GM18867 (cell line): Measurements from ENCODE around the gene SCGB1C1.
A peak's percentile ranks its signal among the peaks of the same experiment; 100 is the strongest.

ENCODE experiments used
- ATAC-seq: cut with Tn5 transposase; IDR thresholded peaks from one replicate; pipeline ENCODE4 v1.9.1; 2021; ENCODE audit warnings: mild to moderate bottlenecking, moderate library complexity; ENCODE audit not compliant: unreplicated experiment

The SCGB1C1 gene

DNA sequence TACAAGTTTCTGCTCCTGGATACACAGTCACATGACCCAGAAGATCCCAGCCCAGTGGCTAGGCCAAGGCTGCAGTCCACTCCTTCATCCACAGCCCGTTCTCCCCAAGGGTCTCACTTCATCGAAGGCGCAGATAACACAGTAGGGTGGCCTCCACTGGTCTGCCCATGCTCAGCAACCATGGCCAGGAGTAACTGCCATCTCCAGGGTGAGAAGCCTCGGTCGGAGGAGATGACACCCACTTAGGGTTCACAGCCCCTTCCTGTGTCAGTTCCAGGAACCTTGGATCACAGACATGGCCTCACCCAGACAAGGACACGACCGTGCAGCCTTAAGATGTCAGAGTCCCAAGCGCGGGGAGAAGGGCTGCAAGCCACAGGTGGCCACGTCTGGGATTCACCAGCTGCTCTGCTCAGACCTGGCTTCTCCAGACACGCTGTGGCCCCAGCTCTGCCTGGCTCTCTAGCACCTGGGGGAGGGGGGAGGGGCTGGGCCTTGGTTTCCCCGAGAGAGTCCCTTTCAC lies 11.8 kb downstream of the SCGB1C1 start:
- ATAC-seq, result no peak

DNA sequence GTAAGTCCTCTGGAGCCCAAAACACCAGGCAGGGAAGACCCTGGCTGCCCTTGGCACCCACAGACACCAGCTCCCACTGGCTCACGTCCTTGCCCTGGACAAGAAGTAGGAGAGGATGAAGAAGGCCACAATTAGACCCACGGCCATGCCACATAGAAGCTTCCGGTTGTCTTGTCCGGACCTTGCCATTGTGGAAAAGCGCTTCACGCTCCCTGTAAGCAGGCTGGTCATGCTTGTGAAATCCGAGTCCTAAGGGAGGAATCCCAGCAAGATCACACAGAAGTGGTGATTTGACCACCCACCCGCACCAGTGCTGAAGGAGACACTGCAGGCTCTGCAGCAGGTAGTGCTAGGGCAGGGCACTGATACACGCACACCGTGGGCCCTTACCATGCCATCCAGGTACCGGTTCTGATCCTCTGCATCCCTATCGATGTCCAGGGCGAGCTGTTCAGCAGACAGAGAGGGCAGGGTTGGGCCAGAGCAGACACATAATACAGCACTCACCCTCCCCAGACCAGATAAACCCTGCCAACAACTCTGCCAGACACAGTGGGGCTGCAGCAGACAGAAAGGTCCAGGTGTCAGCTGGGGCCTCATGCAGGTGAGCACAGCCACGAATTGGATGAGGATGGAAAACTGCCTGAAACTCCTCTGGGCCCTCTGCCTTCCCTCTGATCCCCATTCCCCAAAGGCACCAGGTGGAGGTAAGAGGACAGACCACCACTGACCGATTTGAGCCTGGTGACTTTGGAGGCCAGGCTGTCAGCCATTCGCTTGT lies 12.5 kb downstream of the SCGB1C1 start:
- ATAC-seq, result no peak

DNA sequence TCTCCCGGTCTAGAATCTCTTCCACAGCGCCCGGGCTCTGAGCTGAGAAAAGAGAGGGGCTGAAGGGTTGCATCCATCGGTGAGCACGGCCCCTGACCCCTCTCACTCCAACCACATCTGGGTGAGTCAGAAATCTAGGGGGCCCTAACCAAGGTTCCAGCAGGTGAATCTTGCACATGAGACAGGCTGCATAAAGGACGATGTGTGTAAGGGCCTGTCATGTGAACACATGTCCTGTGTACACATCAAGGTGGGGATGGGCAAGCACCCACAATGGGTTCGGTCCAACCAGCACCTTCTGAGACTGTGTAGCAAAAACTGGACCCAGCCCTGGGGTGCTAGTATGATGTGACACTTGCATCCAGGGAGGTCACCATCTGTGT lies 13.1 kb downstream of the SCGB1C1 start:
- ATAC-seq, result no peak

DNA sequence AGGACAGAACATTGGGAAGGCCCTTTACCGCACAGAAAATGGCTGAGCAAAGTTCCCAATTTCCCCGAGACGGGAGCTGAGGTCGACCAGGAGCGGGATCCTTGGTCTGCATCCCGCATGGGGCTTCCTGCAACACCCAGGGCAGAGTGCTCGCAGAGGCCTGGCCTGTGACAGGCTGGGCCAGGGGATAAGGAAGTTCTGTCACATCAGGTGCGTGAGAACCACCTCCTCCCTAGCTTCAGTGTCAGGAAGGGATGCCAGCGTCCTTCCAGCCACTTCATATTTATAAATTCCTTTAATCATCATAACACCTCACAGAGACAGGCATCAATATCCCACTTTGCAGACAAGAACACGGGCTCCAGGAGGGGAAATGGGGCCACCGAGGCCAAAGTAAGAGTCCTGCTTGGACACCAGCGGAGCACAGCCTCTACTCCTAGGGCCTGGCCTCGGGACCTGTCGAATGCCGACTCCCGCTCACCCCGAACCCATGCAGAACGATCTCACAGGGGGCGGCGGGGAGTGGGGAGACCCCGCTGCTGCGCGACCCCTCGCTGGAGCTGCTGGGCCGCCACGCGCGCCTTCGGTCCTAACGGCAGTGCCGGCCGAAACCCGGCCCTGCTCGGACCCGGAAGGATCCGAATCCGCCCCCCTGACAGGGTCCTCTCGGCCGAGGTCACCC lies 13.8 kb downstream of the SCGB1C1 start:
- no peak for ATAC-seq

DNA sequence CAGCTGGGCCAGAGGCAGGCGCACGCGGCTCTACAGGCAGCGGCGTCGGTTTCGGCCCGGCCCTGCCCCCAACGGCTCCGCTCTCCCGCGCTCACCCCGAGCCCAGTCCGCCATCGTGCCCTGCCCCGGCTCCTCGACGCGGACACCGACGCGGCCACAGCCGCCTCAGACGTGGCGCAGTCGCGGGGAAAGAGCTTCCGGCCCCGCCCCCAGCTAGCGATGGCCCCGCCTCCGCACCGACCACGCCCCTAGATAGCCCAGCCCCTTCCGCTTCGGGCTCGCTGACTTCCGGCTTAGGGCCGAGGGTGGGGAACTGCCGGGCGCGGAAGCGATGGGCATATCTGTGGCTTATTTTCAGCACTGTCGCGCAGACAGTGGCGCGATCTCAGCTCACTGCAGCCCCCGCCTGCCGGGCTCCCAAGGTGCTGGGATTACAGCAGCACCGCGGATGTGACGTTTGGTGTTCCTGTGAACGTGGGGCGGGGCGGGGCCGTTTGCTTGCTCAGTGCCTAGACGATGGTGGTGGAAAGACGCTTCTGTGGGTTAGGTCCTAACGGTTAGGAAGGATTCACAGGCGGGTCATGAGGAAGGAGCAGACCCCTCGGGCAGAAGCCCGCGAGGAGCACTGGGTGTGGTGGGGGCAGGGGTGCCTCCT lies 14.5 kb downstream of the SCGB1C1 start, which contains the start of the genes BET1L and RIC8A:
TSS of gene BET1L (minus strand) at position 192 of the 655 bp plus-strand sequence. CDS start at position 114, 78 bp downstream.
TSS of gene RIC8A (plus strand) at position 501 of the 655 bp plus-strand sequence. CDS start 1,147 bp downstream, outside the sequence.
- ATAC-seq, result peak; percentile 81

DNA sequence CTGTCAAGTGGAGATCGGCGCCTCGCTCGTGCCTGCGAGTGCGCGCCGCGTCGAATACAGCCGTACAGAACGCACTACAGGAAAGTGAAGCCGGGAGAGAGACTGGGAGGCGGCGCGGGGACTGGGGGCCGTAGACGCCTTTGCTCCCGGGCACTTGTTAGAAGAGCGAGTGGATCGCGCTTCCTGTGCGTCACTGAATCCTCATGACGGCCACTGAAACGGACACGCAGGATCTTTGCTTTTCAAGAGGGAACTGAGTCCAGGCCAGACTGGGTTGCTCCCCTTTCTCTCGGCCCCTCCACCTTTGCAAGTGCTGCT lies 14.9 kb downstream of the SCGB1C1 start:
- ATAC-seq, result no peak

DNA sequence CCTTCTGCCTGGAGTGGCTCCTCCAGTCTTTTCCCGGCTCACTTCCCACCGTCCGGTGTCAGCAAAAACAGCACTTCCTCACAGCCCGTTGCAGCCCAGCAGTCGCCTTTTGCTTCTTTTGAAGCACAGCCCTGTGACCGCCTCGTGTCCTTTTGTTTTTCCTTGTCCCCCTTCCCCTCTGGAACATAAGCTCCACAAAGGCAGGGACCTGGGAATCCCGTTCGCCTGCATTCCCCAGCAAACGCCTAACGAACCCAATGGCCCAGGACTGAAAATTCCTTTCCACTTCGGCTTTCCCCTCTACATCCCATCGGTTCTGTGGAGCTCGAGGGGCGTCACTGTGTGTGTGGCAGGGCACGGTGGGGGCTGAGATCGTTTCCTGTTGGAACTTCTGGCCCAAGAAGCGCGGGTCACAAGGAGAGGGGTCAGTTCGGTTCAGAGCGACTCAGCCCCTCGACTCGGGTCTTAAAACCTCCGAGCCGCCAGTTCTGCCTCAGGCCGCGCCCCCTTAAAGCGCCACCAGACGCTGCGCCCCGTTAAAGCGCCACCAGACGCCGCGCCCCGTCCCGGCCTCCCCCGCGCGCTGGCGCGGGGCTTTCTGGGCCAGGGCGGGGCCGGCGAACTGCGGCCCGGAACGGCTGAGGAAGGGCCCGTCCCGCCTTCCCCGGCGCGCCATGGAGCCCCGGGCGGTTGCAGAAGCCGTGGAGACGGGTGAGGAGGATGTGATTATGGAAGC lies 15.5 kb downstream of the SCGB1C1 start:
- peak; percentile 34 for ATAC-seq

DNA sequence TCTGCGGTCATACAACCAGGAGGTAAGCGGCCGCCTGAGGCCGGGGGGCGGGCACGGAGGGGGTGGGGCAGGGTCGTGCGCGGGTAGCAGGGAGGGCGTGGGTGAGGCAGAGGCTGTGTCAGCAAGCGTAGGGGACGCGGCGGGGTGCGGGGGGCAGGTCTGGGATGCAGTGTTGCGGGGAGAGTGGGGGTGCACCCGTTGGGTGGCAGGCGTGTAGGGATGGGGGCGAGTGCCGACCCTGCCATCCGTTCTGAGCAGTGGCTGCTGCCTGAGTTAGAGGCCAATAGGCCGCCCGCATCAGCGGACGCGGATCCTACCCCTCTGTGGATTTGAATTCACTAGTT lies 16.0 kb downstream of the SCGB1C1 start:
- no peak for ATAC-seq

DNA sequence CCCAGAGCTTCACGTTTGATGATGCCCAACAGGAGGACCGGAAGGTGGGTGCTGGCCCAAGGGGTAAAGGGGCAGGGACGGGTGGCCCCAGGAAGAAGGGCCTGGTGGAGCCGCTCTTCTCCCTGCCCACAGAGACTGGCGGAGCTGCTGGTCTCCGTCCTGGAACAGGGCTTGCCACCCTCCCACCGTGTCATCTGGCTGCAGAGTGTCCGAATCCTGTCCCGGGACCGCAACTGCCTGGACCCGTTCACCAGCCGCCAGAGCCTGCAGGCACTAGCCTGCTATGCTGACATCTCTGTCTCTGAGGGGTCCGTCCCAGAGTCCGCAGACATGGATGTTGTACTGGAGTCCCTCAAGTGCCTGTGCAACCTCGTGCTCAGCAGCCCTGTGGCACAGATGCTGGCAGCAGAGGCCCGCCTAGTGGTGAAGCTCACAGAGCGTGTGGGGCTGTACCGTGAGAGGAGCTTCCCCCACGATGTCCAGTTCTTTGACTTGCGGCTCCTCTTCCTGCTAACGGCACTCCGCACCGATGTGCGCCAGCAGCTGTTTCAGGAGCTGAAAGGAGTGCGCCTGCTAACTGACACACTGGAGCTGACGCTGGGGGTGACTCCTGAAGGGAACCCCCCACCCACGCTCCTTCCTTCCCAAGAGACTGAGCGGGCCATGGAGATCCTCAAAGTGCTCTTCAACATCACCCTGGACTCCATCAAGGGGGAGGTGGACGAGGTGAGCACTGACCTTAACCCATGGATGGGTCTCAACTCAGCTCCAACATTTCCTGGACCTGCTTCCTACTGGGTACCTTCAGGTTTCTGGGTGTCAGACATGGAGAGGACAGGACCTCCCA lies 16.6 kb downstream of the SCGB1C1 start:
- no peak for ATAC-seq

DNA sequence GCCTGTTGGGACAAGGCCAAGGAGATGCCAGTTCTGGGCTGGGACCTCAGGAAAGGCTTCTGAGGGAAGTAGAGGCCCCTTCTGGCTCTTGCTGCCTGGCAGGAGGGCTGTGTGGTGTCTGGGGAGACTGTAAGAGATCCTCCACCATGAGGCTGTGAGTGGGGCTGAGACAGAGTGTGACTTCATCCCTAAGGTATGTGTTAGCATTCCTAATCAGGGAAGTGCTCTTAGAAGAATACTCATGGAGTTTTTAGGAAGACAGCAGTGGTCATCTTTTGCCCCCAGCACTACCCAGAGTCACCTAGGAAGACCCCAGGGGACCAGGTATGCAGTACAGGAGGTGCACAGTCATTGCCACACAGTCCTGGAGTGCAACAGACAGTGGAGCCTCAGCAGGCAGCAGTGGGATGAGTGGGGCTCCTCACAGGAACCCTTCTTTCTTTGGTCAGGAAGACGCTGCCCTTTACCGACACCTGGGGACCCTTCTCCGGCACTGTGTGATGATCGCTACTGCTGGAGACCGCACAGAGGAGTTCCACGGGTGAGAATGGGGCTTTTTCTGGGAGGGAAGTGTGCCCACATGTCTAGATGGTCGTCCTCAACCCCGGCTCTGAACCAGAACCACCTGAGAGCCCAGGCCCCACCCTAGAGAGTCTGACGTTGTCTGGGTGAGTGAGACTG lies 17.4 kb downstream of the SCGB1C1 start:
- no peak for ATAC-seq

DNA sequence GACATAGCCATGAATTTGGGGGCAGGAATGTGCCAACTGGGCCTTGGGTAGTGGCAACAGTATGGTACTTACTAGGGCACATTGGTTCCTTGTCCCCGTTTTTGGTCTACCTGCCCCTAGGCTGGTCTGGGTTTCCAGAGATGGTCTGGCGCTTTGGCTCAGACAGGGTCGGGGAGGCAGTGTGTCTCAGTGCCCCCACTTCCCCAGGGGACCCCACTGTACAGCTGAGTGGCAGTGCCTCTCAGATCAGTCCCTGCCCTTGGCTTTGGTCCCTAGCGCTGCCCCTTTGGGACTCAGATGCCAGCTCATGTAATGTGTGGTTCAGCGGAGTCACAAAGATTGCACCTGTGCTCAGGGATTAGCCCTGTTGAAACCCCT lies 17.9 kb downstream of the SCGB1C1 start:
- ATAC-seq, result no peak

DNA sequence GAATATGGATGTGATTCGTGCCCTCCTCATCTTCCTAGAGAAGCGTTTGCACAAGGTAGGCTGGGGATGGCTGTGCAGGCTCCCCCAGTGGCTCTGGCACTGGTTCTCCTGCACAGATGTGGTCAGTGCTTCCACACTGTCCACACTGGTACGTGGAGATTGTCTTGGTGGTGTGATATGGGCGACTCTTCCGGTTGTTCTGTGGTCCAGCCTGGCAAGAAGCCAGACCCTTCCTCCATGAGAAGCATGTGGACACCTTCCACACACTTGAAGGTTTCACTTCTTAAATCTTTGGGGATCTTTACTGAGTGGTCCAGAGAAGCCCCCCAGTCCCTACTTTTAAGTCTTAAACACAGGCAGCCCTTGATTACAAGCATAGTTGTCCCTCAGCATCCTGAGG lies 18.4 kb downstream of the SCGB1C1 start:
- no peak for ATAC-seq

DNA sequence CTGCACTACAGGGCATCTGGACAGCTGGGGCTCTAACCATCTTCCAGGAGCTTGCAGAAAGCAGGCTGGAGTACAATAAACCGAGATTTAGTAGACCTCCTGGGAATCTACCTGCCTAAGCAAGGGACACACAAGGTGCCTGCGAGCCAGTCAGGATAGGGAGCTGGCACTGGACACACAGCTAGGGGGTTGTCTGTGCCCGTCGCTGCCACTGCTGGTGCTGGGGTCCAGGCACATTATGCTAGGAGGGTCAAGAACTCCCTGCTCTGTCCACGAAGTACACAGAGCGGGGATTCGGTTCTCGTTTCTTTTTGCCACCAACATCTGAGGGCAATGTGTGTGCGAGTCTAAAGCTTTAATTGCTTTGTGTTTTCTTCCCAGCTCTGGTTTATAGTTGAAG lies 18.9 kb downstream of the SCGB1C1 start:
- no peak for ATAC-seq

DNA sequence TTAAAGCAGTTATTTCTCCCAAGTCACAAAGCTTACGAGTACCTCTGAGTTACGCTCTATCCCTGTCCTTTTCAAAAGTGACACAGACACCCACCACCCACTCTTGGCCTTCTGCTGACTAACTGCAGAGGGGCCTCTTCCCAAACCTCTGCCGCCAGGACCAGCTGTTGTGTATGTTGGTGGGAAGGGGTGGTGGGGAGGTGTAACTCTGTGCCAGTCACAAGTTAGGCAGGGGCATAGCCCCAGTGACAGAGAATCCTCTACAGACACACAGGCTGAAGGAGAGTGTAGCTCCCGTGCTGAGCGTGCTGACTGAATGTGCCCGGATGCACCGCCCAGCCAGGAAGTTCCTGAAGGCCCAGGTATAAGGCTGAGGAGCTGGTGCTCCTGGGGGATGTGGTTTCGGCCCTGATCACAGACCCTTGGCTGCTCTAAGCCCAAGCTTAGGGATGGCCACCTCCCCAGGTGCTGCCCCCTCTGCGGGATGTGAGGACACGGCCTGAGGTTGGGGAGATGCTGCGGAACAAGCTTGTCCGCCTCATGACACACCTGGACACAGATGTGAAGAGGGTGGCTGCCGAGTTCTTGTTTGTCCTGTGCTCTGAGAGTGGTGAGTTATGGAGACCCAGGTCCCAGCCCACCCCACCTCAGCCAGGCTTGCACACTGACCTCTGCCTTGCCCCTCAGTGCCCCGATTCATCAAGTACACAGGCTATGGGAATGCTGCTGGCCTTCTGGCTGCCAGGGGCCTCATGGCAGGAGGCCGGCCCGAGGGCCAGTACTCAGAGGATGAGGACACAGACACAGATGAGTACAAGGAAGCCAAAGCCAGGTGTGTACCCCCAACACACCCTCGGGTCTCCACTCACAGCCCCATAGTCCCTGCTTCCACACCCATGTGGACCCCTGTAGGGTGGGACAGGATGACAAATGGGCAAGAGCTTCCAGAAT lies 19.5 kb downstream of the SCGB1C1 start:
- no peak for ATAC-seq

DNA sequence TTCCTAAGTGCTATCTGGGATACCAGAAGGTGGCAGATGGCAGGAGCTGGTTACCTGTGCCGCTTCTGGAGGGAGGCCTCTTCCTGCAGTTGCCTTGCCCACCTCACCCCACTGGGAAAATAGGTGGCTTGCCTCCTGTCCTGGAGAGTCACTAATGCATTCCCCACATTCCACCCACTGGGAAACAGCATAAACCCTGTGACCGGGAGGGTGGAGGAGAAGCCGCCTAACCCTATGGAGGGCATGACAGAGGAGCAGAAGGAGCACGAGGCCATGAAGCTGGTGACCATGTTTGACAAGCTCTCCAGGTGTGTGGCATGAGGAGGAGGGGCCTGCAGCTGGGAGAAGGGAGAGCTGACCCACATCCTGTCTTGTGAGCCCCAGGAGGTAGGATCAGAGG lies 20.2 kb downstream of the SCGB1C1 start:
- no peak for ATAC-seq

DNA sequence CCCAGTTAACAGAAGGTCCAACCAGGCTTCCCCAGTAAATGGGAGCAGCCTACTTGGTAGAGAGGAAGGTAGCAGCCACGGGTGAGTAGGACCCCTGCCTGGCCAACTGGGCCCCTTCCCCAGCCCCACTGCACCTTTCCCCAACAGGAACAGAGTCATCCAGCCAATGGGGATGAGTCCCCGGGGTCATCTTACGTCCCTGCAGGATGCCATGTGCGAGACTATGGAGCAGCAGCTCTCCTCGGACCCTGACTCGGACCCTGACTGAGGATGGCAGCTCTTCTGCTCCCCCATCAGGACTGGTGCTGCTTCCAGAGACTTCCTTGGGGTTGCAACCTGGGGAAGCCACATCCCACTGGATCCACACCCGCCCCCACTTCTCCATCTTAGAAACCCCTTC lies 21.2 kb downstream of the SCGB1C1 start:
- ATAC-seq, result no peak

DNA sequence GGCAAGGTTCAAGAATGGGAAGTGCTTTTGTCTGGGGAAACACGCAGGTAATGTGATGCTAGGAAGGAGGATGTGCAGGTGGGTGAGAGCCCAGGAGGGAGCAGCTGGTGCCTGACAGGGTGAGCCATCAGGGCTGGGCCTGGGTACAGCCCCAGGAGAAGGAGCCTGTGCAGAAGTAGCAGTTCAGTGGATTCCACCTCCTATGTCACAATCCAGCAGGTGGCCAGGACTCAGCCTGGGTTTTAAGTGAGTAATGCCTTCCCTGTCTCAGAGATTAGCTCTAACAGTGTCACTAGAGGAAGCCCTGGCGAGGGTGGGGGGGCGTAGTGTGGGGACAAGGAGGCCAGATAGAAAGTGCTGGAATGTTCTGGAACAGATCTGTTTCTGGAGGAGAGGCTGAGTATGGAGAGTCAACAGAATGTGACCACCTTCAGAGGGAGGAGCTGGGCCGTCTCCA lies 22.7 kb downstream of the SCGB1C1 start:
- ATAC-seq, result no peak
